Endothelial cell (in vitro differentiated cells): ENCODE results near the gene TSC22D1. TPM values are rescaled to one million over a fixed set of nuclear protein-coding genes. Genes with fewer than 3 reads are reported as not detected.
A peak's percentile ranks its signal among the peaks of the same experiment; 100 is the strongest.

Source experiments
- DNase-seq: peaks from one replicate; pipeline ENCODE4 v3.0.0; 2021; ENCODE audit warnings: low spot score
- H3K27ac Mint-ChIP-seq: one replicate; pipeline ENCODE4 v1.8.0; 2021; ENCODE audit warnings: mixed read lengths, inconsistent platforms; ENCODE audit not compliant: unreplicated experiment
- H3K27me3 Mint-ChIP-seq: one replicate; pipeline ENCODE4 v1.8.0; 2021; ENCODE audit warnings: mild to moderate bottlenecking, moderate library complexity, mixed read lengths, inconsistent platforms; ENCODE audit not compliant: unreplicated experiment
- H3K36me3 Mint-ChIP-seq: one replicate; pipeline ENCODE4 v1.8.0; 2021; ENCODE audit warnings: mild to moderate bottlenecking, low read depth, mixed read lengths, inconsistent platforms; ENCODE audit not compliant: unreplicated experiment
- H3K4me1 Mint-ChIP-seq: one replicate; pipeline ENCODE4 v1.8.0; 2021; ENCODE audit warnings: mild to moderate bottlenecking, mixed read lengths, inconsistent platforms; ENCODE audit not compliant: unreplicated experiment
- H3K4me3 Mint-ChIP-seq: one replicate; pipeline ENCODE4 v1.8.0; 2021; ENCODE audit warnings: mild to moderate bottlenecking, mixed read lengths, inconsistent platforms; ENCODE audit not compliant: unreplicated experiment
- H3K9me3 Mint-ChIP-seq: one replicate; pipeline ENCODE4 v1.8.0; 2021; ENCODE audit warnings: mixed read lengths, inconsistent platforms; ENCODE audit not compliant: unreplicated experiment
- total RNA-seq: library from RNA; stranded (reverse); fragmentation: NEBNext Ultra II Directional; extraction: Animal tissue kit (Norgen Biotek cat#: 25700); gene quantifications from one replicate; pipeline ENCODE4 v1.2.1, GENCODE V29; 2021; ENCODE audit not compliant: unreplicated experiment
- TF ChIP-seq, protein P1 (sequence below): fragments of 200-600 bp; sonication (generic); IDR thresholded peaks from one replicate; pipeline ENCODE4 v1.5.0; 2021; ENCODE audit warnings: antibody characterized with exemption; ENCODE audit not compliant: unreplicated experiment

TSC22D1 gene
- total RNA-seq, 1 donor from 2014 or later = 73.0 TPM

DNA sequence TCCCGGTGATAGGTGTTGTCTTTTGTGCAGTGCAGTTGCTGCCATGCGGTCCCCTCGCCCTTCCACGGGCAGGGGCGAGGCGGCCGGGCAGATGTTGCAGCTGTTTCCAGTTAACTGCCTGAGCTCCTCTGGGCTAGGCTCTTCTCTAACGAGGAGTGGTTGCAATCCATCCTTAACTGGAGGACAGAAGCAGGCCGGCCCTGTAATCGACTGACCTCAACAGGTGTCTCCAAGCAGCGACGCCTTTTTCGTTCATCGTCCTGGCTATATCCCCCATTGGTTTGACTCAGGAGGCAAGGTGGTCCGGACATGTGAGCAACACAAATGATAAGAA, 1.9 kb upstream of the TSC22D1 start:
- peaks cover 31% of the 10 kb centered on the region for H3K4me1 Mint-ChIP-seq
- peak overlapping the region; percentile 62 for H3K27ac Mint-ChIP-seq
- TF ChIP-seq, protein P1, sequence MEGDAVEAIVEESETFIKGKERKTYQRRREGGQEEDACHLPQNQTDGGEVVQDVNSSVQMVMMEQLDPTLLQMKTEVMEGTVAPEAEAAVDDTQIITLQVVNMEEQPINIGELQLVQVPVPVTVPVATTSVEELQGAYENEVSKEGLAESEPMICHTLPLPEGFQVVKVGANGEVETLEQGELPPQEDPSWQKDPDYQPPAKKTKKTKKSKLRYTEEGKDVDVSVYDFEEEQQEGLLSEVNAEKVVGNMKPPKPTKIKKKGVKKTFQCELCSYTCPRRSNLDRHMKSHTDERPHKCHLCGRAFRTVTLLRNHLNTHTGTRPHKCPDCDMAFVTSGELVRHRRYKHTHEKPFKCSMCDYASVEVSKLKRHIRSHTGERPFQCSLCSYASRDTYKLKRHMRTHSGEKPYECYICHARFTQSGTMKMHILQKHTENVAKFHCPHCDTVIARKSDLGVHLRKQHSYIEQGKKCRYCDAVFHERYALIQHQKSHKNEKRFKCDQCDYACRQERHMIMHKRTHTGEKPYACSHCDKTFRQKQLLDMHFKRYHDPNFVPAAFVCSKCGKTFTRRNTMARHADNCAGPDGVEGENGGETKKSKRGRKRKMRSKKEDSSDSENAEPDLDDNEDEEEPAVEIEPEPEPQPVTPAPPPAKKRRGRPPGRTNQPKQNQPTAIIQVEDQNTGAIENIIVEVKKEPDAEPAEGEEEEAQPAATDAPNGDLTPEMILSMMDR = no peak
- peaks cover 8% of the 10 kb centered on the region for H3K27me3 Mint-ChIP-seq
- peak overlapping the region; percentile 89 for H3K4me3 Mint-ChIP-seq
- DNase-seq = no peak
- H3K9me3 Mint-ChIP-seq = no peaks in the 10 kb centered on the region
- H3K36me3 Mint-ChIP-seq = peaks cover 17% of the 10 kb centered on the region

DNA sequence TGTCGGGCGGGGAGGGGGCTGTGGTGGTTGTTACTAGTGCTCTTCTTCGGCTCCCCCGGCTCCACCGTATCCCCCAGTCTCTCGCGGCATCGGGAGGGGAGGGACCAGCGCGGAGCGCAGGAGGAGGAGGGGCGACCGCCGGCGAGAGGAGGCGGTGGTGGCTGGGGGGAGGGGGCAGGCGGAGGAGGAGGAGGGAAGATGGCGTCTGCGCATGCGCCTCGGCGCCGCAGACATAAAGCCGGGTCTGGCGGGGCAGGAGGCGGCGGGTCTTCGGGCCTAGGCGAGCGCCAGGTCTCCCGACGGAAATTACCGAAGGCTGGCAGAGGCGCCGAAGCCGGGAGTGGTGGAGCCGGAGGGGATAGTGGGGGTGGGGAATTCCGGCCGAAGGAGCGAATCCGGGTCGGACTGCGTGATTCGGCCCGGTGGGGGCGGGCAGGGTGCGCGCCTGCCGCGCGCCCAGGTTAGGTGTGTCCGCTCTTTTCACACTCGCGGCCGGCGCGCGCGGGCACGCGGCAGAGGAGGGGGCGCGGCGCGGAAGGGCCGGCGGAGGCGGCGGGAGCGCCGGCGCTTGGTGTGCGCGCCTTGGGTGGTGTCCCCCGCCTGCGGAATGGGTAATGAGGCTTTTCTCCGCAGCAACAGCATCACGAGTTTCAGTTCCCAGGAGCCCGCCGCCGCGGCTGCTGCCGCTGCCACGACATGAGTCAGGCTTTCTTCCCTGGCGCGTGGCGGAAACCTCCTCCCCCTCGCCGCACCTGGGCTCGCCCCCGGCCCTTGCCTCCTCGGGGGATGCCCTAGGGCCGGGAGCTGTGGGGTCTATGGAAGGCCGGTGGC, 1.3 kb upstream of the TSC22D1 start:
- H3K27ac Mint-ChIP-seq = no peak overlapping the region
- H3K4me3 Mint-ChIP-seq = peak overlapping the region; percentile 87
- peaks cover 8% of the 10 kb centered on the region for H3K27me3 Mint-ChIP-seq
- no peaks in the 10 kb centered on the region for H3K9me3 Mint-ChIP-seq
- peaks cover 37% of the 10 kb centered on the region for H3K4me1 Mint-ChIP-seq
- H3K36me3 Mint-ChIP-seq = peaks cover 19% of the 10 kb centered on the region
- peak; percentile 99 for DNase-seq
- TF ChIP-seq, protein P1 = no peak

DNA sequence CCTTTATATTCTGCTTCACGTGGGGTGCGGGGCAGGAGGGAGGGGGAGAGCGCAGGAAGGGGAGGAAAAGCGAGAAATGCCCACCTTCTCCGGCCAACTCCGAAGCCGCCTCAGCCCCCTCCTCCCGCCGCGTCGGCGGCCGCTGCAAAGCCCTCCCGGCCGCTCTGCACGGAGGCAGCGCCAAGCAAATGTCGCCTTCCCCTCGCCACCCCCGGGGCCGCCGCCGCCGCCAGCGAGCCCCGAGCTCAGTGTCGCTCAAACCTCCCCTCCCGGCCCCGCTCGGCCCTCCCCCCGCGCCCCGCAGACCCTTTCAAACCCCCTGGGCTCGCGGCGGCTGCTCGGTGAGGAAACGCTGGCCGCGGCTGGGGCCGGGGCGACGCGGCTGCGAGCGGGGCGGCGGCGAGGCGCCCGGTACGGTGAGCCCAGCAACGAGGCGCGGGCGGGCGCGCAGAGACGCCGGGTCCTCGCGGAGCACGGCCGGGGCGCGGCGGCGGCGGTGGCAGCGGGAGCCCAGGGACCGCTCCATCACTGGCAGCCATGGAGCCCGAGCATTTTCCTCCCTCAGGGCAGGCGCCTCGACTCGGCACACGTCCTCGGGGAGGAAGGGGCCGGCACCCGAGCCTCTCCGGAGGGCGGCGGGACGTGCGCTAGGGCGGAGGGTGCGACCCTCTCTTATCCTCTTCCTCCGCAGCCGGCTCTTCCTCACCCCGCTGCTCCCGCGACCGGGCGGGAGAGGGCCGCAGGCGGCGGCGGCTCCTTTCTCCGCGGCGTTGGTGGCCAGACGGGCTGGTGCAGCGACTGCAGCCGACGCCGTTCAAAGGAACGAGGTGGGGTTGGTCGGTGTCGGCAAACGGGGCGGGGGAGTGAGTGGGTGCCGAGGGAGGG, 463 bp upstream of the TSC22D1 start:
- Mint-ChIP-seq H3K27ac (no peak overlapping the region), H3K36me3 (peaks cover 19% of the 10 kb centered on the region), H3K27me3 (peaks cover 10% of the 10 kb centered on the region), H3K4me3 (peak overlapping the region; percentile 93), H3K4me1 (peaks cover 40% of the 10 kb centered on the region), H3K9me3 (no peaks in the 10 kb centered on the region)
- peak; percentile 41 for DNase-seq
- TF ChIP-seq, protein P1 = no peak

DNA sequence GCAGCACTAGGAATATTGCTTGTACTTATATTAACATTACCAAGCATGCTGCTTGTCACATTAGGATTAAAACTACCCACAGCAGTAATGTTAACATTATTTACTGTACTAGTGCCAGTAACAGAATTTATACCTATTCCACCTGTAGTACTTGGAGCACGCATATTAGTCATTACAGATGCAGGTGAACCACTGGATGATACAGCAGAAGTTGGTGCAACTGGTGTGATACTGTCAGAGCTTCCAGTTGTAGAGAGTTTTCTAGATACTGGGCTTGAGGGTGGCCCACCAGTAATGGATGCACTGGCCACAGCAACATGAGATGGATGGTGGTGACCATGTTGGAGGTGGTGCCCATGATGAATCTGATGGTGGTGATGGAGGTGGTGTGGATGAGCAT, 1.1 kb downstream of the TSC22D1 start:
- H3K27ac Mint-ChIP-seq = peak overlapping the region; percentile 86
- TF ChIP-seq, protein P1 = no peak
- H3K4me3 Mint-ChIP-seq = peak overlapping the region; percentile 93
- H3K36me3 Mint-ChIP-seq = peaks cover 19% of the 10 kb centered on the region
- H3K4me1 Mint-ChIP-seq = peaks cover 40% of the 10 kb centered on the region
- peaks cover 10% of the 10 kb centered on the region for H3K27me3 Mint-ChIP-seq
- no peak for DNase-seq
- H3K9me3 Mint-ChIP-seq = no peaks in the 10 kb centered on the region

DNA sequence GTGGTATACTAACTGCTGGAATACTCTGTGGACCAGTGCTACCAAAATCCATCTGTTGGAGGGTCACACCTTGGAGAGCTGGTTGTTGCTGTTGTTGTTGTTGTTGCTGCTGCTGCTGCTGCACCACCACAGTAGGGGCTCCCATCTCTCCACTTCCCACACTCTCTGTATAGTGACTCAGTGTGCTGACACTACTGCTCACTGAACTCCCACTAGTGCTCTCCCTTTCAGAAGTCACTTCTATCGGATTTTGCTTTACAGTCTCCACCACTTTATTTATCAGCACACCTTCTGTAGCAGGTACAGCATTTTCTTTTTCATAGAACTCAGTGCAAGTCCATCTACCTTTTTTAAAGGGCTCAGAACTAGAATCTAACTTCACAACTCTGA, 1.7 kb downstream of the TSC22D1 start:
- no peaks in the 10 kb centered on the region for H3K9me3 Mint-ChIP-seq
- TF ChIP-seq, protein P1 = no peak
- H3K4me1 Mint-ChIP-seq = peaks cover 43% of the 10 kb centered on the region
- H3K4me3 Mint-ChIP-seq = peak overlapping the region; percentile 93
- peaks cover 19% of the 10 kb centered on the region for H3K36me3 Mint-ChIP-seq
- H3K27ac Mint-ChIP-seq = no peak overlapping the region
- peaks cover 10% of the 10 kb centered on the region for H3K27me3 Mint-ChIP-seq
- no peak for DNase-seq
